Superior temporal gyrus (tissue), 1 donor: ENCODE data around the gene WWOX.

ENCODE experiments used
- DNase-seq: peaks from one replicate; pipeline ENCODE4 v3.0.0-alpha.2; 2016; ENCODE audit errors: extremely low spot score

Gene WWOX

DNA sequence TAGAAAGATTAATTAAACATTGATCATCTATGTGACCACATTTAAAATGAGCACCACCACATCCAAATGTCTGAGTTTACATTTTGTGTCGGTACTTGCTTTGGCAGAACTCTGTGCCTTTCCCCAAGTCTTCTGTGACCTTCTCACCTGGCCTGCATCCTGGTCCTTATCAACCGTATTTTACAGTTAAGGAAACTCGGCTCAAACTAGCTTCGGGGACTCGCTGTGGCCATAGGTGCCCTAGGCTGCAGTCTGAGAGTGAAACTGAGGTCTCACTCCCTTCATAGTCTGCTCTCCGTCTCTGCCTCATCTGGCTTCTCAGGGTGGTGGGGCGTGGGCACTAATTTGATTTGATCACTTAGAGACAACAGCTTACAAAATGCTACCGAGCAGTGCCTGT lies 555.5 kb downstream of the WWOX start:
- DNase-seq = no peak

DNA sequence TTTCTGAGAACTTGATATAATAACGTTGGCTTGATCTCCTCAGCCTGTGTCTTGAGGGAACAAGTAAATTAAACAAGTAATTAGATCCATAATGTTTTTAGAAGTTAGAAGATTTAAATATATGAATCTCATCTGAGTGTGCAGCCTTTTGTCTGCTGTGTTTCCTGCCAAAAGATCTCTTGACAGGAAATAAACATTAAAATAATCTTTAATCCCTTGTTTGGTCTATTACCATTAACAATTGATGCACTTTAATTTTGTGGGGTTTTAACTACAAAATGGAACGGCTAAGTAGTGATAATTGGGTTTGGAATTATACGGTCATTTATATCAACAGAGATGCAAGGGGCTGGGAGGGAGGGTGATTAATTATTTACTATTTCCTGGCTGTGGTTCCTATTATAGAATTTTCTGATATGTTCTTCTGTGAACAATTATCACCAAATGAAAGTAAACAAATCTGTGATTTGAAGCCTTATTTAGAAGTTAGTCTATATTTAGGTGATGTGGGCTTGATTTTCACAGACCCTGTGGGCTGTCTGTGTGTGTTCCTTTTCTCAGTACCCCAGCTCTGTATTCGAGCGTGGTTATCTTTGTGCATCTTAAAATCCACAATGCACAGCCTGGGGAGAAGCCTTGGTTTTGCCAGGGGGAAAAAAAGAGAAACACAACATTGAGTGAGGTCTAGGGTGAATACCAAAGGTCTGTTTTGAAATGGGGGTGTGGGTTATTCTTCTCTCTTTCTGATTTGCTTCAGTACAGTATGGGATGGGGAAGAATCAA lies 556.1 kb downstream of the WWOX start:
- no peak for DNase-seq

DNA sequence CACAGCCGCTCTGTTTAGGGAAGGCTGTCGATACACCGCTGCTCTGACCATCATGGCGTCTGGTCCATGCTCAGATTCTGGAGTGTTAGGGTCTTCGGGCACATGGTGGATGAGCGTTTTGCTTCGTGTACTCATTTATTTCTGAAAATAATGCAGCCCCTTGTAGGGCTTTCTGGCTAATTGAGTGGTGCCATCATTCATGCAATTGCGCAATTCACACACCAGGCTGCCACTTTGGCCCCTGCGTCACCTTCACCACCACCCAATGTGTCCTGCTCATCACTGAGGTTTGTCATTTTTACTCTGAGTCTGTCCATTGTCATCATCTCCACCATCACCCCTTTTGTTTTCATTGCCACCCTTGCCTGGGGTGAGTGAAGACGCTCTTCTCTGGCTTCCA lies 557.4 kb downstream of the WWOX start:
- DNase-seq = no peak

DNA sequence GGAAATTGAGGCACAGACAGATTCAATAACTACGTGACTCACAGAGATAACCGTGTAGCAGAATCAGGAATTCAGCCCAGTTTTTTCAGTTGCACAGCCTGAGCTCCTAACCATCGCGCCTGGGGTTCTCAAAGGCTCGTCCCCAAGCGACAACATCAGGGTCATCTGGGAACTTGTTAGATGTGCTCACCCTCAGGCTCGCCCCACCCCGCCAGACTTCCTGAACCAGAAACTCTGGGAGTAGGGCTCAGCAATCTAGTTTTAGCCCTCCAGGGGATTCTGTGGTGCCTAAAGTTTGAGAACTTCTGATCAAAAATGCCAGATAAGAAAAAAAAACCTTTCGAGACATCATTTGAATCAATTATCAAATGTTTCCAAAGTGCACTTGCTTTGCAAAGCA lies 559.8 kb downstream of the WWOX start:
- no peak for DNase-seq

DNA sequence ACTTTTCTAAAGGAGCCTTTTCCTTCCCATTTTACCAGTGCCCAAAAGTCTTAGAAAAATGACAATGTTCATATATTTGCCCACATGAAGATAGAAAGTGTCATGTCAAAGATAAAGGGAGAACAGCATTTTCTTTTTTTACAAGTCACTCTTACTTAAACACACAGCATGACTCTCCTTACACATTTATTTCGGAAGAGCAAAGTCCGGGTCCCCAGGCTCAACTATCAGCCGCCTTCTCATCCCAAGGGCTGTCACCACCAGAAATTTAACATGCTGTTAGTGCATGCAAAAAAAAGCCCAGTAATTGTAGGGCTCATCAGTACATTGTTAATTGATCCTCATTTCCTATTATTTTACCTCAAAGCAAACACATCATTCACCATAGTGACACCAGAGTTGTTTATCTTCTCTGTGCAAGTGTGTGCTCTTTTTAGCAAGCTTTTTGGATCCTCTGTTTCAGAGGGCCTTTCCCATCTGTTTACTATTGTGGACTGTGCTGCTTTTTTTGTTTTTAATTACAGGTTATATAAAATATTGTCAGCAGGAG lies 560.3 kb downstream of the WWOX start:
- no peak for DNase-seq

DNA sequence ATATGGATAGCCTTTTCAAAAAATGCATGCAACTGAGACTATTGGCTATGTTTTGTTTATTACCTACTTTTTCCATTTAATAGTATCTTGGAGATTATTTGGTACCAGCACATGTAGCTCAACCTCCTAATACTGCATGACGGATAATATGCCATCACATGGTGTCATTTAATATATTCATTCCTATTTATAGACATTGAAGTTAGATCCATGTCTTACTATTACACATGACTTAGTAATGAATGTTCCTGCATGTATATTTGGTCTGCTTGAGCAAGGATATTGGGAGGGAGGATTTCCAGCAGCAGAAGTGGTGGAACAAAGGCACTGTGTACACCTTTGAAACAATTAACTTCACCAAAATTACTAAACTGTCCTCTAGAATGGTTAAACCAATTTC lies 561.3 kb downstream of the WWOX start:
- no peak for DNase-seq

DNA sequence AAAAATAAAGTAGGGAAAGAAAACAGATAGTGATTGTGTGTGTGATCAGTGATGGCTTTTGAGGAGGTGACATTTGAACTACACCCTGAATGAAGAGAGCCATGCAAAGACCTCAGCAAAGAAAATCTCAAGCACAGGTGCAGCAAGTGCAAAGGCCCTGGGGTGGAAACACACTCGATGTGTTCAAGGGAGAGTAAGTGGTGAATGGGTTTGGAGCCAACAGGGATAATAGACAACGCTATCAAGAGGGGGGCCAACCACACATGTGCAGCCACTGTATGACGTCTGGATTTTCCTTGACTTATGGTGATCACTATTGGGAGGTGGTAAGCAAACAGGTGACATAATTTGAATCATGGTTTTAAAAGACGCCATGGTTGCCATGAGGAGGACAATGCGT lies 564.2 kb downstream of the WWOX start:
- no peak for DNase-seq

DNA sequence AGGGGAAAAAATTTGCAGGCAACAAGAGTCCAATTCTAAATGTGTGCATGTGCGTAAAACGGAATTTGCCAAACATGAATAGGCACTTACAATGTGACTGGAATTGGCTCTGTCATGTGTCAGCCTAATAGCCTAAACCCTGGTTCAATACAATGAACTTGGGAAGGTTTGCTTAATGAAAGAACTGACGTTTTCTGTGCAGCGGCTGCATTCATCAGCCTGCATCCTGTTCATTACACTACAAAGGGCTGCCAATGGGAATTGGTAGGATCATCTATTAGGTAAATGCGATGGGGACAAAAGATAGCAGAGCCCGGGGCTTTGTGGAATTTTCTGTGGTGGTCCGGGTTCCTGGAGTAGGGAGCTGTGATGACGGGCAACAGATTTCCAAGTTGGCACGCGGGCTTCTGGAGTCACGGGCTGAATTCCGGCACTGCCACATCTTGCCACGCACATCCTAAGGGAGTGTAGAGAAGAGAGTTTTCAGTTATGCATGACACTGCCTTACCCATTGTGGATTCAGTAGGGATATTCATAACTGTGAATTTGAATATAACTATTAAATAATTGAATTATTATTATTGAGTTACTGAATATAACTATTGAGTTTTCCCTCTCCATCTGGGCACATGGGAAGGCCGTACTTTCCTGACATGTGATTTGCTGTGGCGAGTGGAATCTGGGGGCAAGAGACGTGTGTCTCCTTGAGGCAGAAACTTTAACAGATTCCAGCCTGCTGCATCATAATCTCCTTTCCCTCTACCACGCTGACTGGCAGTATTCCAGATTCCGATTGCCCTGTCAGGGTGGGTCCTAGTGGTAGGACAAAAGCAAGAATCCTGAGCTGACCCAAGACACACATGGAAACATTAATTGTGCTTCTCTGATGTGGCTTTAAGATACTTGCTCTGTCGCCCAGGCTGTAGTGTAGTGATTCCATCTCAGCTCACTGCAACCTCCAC lies 565.6 kb downstream of the WWOX start:
- no peak for DNase-seq

DNA sequence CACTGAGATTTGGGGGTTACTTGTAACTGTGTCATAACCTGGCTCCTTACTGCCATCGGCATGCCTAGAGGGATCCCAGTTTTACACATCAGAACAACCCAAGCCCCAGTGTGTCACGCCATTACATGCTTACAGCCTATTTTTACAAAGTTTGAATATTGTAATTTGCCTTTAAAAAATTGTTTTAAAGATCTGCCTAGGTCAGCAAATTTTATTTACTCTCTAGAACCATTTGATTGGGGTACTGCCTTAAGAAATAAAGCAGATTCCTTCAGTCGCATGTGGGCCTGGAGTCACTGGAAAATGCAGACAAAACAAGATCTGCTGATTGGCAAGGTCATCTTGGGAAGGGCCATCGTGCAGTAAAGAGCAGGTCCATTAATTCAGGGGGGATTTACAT lies 566.9 kb downstream of the WWOX start:
- DNase-seq = no peak

DNA sequence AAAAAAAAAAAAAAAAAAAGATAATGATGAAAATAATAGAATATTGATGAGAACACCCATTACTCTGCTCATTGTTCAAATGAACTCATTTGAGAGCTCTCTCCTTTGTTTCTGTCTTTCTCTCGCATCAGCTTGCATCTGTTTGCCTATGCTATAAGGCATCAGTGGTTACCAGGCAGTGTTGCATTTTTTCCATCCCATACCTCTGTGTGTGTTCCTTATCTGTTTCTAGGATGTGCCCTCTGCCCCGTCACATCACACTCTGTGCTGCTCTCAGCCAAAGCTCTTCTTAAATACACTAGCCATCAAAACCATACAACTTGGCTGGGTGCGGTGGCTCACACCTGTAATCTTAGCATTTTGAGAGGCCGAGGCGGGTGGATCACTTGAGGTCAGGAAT lies 568.2 kb downstream of the WWOX start:
- DNase-seq = no peak

DNA sequence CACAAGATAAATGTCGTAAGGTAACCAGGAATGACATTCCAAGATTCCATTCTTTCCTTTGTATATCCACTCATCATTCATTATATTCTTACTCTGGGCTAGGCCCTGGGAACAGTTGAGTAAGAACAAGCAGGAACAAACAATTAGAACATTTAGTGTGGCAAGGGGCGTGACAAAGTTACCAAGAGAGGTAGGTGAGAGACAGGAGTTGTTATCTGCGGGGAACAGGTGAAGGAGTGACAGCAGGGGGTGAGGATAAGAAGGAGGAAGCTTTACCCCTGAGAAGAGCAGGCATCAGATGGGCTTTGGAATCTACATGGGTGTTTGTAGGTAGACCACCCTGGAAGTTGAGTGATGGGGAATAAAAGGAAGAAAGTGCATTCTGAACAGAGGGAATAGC lies 568.9 kb downstream of the WWOX start:
- no peak for DNase-seq

DNA sequence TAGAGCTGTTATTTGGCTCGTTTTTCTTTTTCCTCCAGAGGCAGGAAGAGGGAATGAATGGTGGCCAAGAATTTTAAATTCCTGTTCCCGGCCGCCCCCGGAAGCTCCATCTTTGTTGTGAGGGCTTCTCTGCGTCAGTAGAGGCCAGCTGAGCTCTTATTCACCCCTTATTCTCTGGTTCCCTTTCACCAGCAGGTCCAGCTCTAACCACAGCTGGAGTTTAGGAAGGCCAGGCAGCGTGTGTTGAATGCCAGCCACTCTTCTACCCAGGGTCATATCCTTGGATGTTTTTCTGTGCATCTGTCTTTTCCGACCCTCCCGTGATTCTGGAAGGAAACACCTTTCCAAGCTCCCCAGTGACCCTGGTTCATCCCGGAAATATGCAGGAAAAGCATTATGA lies 570.5 kb downstream of the WWOX start:
- DNase-seq = no peak

DNA sequence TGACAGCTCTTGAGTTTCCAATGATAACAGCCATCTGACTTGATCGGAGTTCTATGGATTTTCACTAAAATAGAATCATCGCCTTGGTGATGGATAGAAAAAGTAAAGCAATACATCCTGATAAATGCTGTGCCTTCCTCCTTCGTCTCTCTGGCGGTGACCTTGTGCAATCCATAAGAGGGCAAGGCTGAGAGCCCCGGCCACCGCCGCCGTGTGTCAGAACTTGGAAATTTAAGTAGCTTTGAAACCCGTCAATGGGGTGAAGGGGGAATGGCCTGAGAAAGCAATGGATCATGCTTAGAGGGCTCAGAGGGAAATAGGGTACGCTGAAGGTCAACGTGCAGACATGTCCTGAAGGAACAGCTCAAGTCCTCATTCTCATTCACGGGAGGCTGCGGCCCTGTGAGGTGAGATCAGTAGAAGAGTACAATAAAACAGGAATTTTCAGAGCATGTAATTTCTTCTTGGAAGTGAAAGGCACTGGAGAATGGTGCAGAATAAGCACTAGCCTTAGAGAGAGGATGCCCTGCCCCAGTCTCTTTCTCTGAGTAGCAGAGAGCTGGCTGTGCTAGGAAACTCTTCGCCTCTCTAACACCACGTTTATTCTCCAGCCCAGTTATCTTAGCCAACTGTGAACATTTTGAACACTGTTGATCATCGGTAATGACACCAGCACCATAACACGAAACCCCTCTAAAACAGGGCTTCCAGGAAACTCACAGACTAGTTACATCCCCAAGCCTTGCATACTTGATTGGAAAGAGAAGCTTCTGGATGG lies 573.5 kb downstream of the WWOX start:
- DNase-seq = no peak

DNA sequence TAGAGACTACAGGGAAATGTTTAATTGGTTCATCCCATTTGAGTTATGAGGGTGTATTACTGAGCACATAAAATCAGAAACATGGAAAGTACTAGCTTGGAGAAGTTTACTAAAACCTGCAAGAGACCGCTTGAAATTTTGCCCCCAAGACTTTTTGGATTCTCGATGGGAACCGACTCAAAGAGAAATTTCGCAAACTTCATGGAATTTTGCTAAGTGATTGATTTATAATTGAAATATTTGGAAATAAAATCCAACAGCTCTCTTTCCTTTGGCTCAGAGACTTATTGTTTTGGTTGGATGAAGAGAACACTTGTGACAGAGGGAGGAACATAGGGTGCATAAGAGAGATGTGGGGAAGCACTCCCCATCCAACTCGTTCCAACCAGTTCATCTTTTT lies 574.4 kb downstream of the WWOX start:
- DNase-seq = no peak

DNA sequence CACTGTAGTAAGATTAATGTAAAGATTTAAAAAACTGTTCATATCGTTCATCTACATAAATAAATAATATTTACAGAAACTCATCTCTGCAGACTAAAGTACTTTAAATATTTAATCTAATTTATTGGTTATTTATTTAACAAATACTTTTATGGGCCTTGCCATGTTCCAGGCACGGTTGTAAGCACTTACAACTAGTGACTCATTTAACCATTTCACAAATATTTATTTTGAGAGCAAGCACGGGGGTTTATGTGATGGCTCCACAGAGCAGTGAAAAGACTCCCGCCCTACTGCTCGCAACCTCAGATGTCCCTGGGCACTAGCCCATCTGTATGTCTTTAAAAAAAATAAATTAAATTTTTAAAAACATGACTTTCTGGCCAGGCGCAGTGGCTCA lies 575.9 kb downstream of the WWOX start:
- no peak for DNase-seq

DNA sequence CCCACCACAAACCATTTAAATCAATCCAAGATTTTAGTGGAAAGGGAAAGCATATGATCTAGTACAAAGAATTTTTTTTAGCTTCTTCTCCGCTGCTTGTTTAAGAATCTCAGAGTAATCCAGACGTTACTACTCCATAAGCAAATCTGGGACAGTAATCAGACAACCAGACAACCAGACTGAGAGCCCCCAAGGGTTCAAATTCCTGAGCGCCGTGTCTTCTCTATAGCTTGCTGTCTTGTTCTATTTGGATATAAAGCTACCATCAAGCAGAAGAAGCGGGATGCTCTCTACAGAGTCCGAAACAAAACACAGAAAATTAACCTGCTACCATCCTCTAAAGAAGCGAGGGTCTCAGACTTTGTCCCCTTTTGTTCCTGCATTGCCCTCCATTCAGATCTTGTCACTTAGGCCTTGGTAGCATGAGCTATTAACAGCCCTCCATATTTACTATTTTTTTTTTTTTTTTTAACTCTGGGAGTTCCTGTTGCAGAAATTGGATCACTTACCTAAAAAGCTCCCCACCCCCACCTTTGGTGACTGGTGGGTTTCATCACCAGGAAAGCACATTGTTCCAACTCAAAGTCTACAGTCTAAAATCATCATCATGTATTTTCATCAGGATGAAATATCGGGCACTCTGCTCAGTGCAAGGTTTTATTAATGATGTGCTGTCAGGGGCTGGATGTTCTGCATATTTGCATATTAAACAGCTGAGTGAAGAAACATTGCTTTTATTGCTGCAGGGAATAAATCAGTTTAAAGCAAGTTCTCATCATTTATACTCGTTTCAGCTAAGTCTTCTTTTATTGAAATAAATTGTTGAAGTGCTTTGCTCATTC lies 576.7 kb downstream of the WWOX start:
- no peak for DNase-seq

DNA sequence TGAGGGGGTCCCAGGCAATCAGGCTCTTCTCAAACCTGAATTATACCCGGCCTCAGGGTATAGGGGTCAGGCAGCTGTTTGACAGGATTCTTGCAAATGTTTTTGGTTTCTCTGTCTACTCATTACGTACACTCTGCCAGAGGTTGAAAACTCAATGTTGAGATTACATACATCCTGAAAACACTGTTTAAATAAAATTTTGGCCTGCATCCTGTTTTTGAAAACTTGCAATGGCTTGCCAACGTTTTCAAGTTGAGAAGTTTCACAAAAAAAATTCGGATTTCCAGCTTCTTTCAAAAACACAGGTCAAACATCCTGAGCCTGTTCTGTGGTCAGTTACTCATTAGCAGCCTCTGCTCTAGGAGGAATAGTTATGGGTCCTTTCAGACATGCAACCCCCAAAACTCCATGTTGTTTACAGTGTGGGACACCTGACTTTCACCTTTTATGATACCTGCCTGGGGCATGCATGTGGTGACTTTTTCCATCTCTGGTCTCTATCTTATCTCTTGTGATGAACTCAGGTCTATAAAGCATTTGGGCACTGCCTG lies 577.8 kb downstream of the WWOX start:
- no peak for DNase-seq

DNA sequence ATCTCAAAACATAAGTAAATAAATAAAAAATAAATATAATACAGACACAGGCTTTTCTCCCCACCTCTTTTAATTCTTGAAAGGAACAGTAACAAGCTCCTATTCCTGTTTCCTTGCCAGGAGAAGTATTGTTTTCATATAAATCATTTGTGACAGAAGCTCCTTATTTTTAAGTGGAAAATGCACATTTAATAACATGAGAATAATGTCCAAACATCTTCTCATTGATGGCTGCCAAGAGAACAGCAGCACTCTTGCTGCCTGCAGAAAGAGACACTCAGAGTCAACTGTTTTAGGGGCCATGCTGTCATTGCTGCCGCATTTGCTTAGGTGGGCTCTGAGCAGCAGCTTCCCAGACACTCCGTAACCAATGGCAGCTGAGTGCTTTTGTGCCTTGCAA lies 580.1 kb downstream of the WWOX start:
- DNase-seq = no peak

DNA sequence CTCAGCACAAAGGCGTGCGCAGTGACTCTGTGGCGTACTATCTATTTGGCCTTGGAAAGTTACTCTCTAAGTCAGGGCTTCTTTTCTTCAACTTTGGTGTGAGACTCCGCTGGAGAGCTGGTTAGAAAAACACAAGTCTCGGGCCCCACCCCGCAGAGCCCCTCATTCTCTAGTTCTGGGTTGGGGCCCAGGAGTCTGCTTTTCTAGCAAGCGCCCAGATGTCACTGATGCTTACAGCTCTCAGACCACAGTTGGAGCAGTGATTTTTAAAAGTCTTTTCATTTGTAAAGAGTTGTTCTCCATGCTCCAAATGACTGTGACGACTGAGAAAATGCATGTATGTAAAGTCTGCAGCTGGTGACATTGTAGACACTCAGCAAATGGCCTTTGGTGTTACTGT lies 582.3 kb downstream of the WWOX start:
- no peak for DNase-seq

DNA sequence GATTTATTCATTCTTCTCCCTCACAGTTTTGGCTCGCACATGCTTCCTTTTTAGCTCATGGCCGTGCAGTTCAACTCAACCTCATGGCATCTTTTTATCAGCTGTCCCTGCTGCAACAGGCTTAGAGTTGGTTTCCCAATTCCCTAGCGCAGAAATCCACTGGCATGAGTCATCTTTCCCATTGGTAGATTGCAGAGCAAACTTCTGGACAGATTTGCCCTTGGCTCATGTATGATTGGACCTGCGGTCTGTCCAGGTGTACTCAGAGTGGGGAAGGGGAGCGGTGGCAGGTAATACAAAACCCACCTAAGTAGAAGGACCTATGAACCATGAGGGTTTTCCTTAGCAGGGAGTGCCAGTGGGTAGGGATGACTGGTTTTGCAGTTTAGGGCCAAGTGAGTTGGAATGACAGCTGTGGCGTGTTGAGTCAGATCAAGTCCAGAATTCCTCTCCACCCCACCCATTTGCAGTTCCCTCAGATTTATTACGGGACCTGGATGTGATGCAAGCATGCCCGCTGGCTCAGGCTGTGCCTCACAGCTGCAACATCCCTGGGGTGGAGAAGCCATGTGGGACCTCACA lies 584.7 kb downstream of the WWOX start:
- DNase-seq = no peak
